ENCODE results near the gene ACOT7.
"Not testable (repeated sequence)": the region's sequence is repeated elsewhere in the genome, so short reads cannot be mapped to it uniquely, and the experiment has no call there.

The ACOT7 gene

GRCh38 chr1:6396998-6397397, 3.4 kb upstream of the ACOT7 start:
- no peak for DNase-seq (ENCODE audit: low spot score)

- not testable (repeated sequence) for DNase-seq (ENCODE audit: low spot score)
These were observed 2.2 kb upstream of the ACOT7 start for GRCh38 chr1:6395781-6396244.

- not testable (repeated sequence) for DNase-seq (ENCODE audit: low spot score)
These were observed 1.6 kb upstream of the ACOT7 start for GRCh38 chr1:6395130-6395529.

GRCh38 chr1:6392809-6393399, 663 bp downstream of the ACOT7 start:
- DNase-seq (ENCODE audit: low spot score), result no peak

DNA sequence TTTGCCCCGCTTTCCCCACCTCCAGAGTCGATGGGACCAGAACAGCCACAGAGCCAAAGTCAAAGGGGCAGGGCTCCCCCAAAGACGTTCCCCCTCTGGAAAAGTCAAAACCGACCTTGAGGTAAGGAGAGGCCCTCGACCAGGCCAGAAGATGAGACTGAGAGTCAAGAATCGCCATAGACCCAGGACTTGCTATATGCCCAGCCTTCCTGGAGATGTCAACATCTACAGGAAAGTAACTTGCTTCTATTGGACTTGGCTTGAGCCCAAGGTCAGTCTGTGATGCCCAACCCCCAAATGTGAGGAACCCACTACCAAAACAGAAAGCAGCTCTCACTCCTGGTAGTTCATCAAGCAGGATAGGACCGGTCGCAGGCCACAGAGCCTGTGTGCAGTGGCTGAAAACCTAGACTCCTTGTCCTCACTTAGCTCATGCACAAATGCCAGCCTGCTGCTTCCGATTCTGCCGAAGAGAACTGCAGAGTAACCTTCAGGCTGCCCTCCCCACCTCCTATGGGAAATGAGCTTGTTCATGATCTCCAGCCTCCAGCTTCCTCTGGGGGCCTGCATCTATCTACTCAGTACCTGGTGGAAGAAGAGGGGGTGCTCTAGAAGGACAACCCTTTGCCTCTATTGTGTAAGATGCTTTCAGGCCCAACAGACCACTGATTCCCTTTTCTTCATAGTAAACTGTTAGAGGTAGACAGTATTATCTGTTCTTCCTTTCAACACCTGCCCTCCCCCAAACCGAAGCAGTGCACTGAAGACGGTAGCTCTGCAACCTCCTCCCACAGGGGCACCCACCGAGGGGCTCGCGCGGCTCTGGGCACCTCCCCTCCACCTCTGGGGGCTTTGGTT, 1.4 kb downstream of the ACOT7 start:
- DNase-seq (ENCODE audit: low spot score), result no peak

GRCh38 chr1:6389971-6390370, 3.6 kb downstream of the ACOT7 start:
- no peak for DNase-seq (ENCODE audit: low spot score)

DNA sequence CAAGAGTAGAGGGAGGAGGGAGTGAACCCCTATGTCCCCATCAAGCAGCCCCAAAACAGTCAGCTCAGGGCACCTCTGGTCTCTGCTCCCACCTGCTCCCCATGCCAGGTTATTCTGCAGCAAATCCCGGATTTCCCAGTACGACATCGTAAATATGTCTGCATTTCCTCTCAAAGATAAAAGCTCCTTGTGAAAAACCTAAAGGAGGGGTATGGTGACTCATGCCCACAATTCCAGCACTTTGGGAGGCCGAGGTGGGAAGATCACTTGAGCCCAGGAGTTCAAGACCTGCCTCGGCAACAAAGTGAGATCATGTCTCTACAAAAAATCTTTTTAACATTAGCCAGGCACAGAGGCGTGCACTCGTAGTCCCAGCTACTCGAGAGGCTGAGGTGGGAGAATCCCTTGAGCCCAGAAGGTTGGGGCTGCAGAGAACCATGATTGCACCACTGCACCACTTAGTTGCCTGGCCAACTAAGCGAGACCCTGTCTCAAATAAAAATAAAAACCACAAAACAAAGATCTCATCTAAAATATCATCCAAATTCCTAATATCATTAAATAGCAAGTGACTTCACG, 7.1 kb downstream of the ACOT7 start:
- no peak for DNase-seq (ENCODE audit: low spot score)

DNA sequence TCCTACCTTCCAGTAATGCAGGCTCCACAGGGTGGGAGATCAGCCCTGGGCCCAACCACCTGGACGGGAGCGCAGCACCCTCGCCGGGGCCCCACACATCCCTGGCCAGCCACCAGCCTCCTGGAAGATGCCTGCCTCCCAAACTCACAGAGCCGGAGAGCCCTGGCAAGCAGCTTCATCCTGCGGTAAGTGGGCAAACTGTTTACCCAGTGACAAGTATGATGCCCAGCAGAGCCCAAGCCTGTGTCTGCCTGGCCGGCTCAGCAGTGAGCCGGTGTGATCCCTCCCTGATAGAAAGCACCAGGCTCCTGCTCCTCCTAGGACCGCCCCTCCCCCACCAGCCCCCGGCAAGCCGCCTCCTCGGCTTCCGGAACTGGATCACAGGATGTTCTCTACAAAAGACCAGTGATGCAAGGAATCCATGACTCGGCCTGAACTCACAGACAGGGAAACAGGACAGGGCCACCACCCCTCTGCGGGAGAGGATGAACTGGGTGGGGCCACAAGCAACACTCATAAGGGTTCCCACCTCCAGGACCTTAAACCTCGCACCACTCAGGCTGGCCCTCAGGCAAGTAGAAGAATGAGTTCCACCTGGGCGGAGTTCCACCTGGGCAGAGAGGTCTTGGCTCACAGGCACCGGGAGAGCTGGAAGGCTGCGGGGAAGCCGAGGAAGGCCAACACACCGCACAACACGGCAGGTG, 7.9 kb downstream of the ACOT7 start:
- DNase-seq (ENCODE audit: low spot score), result no peak

DNA sequence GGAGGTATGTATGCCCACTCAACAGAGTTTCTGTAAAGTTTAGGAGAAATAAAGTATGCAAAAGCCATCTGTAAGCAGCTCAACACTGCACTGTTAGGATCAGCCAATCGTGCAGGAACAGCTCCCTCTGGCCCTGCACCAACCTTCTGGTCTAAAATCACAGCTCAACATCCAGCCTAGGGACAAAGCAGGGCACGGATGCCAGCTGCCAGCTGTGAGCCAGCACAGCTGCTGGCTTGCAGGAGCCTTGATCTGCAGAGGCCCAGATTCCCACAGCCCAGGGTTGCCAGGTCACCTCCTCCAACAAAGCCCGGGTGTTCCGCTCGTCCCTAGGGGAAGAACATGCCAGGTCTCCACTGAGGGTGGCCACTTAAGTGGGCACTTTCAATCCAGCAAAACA, 8.6 kb downstream of the ACOT7 start:
- no peak for DNase-seq (ENCODE audit: low spot score)

DNA sequence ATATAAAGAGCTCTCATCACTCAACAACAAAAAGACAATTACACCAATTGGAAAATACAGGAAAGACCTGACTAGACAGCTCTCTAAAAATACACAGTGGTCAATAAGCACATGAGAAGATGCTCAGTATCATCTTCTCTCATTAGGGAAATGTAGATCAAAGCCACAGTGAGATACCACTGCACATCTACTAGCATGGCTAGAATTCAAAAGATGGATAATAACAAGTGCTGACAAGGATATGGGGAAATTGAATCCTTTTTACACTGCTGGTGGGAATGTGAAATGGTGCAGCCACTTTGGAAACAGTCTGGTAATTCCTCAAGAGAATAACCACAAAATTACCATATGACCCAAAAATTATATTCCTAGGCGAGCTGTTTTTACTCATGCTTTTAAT, 9.4 kb downstream of the ACOT7 start:
- no peak for DNase-seq (ENCODE audit: low spot score)

DNA sequence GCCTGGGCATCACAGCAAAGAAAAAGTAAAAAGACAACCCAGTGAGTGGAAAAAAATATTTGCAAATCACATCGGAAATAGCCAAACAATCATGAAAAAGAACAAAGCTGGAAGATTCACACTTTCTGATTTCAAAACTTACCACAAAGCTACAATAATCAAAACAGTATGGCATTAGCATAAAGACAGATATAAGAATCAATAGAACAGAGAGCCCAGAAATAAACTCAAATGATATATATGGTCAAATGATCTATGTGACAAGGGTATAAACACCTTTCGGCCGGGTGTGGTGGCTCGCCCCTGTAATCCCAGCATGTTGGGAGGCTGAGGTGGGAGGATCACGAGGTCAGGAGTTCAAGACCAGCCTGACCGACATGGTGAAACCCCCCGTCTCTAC, 13.5 kb downstream of the ACOT7 start:
- no peak for DNase-seq (ENCODE audit: low spot score)

- DNase-seq (ENCODE audit: low spot score), result no peak
These were observed 15.3 kb downstream of the ACOT7 start for GRCh38 chr1:6378096-6378746.

DNA sequence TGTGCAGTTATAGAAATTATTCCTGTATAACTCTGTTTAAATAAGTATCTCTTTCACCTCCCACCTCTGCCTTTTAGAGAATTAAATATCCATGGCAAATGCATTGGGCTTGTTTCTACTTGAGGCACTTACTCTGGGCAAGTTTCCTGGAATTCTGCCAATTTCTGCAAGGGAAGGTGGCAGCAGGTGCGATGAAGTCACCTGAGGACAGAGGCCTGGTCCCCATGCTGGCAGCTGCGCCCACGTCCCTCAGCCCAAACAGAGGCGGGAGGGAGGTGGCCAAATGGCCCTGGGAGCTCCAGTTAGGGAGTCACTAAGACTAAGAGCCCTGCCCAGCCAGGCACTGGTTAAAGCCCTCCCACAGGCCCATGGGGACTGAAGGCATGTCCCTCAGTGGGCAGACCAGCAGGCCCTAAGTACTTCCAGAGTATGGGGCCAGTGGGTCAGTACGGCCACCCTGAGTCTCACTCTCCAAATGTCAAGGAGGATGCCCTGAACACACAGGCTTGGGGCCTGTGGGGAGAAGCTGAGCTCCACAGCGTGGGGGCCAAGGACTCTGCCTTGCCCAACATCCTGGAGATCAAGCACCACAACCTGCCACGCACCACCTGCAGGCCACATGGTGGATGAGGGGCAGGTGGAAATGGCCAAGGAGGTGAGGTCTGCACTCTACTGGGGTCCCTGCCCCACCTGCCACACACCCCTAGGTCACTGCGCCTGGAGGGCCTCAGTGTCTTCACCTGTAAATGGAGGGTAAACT, 19.4 kb downstream of the ACOT7 start:
- DNase-seq (ENCODE audit: low spot score), result no peak

DNA sequence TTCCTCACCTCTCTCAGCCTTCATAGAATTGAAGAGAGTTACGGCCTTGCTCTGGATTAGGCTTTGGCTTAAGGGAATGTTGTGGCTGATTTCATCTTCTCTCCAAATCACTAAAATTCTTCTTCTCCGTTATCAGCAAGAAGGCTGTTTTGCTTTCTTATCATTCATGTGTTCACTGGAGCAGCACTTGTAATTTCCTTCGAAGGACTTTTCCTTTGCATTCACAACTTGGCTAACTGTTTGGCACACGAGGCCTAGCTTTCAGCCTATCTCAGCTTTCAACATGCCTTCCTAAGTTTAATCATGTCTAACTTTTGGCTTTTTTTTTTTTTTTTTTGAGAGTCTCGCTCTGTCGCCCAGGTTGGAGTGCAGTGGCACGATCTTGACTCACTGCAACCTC, 21.3 kb downstream of the ACOT7 start:
- DNase-seq (ENCODE audit: low spot score), result not testable (repeated sequence)

DNA sequence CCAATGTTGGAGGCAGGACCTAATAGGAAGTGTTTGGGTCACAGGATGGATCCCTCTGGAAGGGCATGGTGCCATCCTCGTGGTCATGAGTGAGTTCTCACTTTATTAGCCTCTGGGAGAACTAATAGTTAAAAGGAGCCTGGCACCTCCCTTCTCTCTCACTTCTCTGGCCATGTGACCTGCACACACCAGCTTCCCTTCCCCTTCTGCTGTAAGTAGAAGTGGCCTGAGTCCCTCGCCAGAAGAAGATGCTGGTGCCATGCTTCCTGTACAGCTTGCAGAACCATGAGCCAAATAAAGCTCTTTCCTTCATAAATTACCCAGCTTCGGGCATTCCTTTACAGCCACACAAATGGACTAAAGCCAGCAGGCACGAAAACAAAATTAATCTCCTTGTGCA, 23.6 kb downstream of the ACOT7 start:
- no peak for DNase-seq (ENCODE audit: low spot score)

- no peak for DNase-seq (ENCODE audit: low spot score)
These were observed 26.1 kb downstream of the ACOT7 start for GRCh38 chr1:6367381-6368012.

- peak; percentile 66 for DNase-seq (ENCODE audit: low spot score)
These were observed 28.5 kb downstream of the ACOT7 start for GRCh38 chr1:6365047-6365446.

DNA sequence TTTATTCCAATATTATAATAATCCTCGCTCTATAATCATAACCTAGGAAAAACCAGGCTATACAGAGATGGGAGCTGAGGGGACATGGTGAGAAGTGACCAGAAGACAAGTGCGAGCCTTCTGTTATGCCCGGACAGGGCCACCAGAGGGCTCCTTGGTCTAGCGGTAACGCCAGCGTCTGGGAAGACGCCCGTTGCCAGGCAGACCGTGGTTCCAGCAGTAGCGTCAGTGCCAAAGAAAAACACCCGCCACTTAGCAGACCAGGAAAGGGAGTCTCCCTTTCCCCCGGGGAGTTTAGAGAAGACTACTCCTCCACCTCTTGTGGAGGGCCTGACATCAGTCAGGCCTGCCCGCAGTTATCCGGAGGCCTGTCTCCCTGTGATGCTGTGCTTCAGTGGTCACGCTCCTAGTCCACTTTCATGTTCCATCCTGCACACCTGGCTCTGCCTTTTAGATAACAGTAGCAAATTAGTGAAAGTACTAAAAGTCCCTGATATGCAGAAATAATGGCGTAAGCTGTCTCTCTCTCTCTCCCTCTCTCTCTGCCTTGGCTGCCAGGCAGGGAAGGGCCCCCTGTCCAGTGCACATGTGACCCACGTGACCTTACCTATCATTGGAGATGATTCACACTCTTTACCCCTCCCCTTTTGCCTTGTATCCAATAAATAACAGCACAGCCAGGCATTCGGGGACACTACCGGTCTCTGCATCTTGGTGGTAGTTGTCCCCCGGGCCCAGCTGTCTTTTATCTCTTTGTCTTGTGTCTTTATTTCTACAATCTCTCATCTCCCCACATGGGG, 30.3 kb downstream of the ACOT7 start:
- DNase-seq (ENCODE audit: low spot score), result not testable (repeated sequence)

DNA sequence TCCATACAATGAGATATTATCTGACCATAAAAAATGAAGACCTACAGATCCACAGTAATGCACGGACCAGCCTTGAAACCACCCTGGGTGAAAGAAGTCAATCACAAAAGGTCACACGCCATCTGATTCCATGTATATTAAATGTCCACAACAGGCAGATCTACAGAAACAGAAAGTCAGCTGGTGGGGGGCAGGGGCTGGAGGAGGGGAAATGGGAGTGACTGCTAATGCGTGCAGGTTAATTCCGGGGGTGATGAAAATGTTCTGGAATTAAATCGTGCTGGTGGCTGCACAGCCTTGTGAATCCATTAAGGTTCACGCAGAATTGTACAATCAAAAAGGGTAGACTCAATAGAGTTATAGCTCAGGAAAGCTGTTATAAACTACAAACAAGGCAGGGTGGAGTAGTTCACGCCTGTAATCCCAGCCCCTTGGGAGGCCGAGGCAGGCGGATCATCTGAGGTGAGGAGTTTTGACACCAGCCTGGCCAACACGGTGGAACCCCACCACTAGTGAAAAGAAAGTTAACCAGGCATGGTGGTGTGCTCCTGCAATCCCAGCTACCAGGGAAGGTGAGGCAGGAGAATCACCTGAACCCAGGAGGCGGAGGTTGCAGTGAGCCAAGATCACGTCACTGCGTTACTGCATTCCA, 32.3 kb downstream of the ACOT7 start:
- DNase-seq (ENCODE audit: low spot score), result no peak

Data from CD4-positive, alpha-beta T cell treated with Interleukin-6 at 100 ng/mL for 8 hours (primary cell).